T-helper 1 cell treated with Interleukin-12 subunit alpha and Interleukin-12 subunit beta and Interleukin-4 antibody, amounts not matched to agents 30 μg/mL and 1 μg/mL, for 36 hours (primary cell): ENCODE measurements around the gene CDK6.
A peak's percentile ranks its signal among the peaks of the same experiment; 100 is the strongest.

Source experiments
- H3K27ac Mint-ChIP-seq: one replicate; pipeline ENCODE4 v1.8.0; 2021; ENCODE audit warnings: mild to moderate bottlenecking, mixed read lengths
- H3K27me3 Mint-ChIP-seq: one replicate; pipeline ENCODE4 v1.8.0; 2021; ENCODE audit warnings: low read depth, mixed read lengths
- H3K36me3 Mint-ChIP-seq: one replicate; pipeline ENCODE4 v1.8.0; 2021; ENCODE audit warnings: low read depth, mixed read lengths
- H3K4me1 Mint-ChIP-seq: one replicate; pipeline ENCODE4 v1.8.0; 2021; ENCODE audit warnings: low read depth, mixed read lengths
- H3K4me3 Mint-ChIP-seq: one replicate; pipeline ENCODE4 v1.8.0; 2021; ENCODE audit warnings: mild to moderate bottlenecking, moderate library complexity, mixed read lengths
- H3K9me3 Mint-ChIP-seq: one replicate; pipeline ENCODE4 v1.8.0; 2021; ENCODE audit warnings: mixed read lengths

Gene CDK6

GRCh38 chr7:92693519-92693918 is 142.9 kb downstream of the CDK6 start:
- Mint-ChIP-seq H3K27me3 (no peaks in the 10 kb centered on the region), H3K9me3 (peaks cover 19% of the 10 kb centered on the region), H3K36me3 (peaks cover 45% of the 10 kb centered on the region), H3K27ac (no peak overlapping the region), H3K4me1 (peaks cover 61% of the 10 kb centered on the region), H3K4me3 (no peak overlapping the region)

- Mint-ChIP-seq H3K4me1 (peaks cover 65% of the 10 kb centered on the region), H3K36me3 (peaks cover 58% of the 10 kb centered on the region), H3K27ac (peak overlapping the region; percentile 53), H3K9me3 (peaks cover 20% of the 10 kb centered on the region), H3K4me3 (peak overlapping the region; percentile 18), H3K27me3 (no peaks in the 10 kb centered on the region)
Observed at GRCh38 chr7:92691578-92691977, 144.8 kb downstream of the CDK6 start.

GRCh38 chr7:92685136-92686042 is 151.0 kb downstream of the CDK6 start:
- H3K27me3 Mint-ChIP-seq = no peaks in the 10 kb centered on the region
- H3K4me1 Mint-ChIP-seq = peaks cover 85% of the 10 kb centered on the region
- peak overlapping the region; percentile 52 for H3K4me3 Mint-ChIP-seq
- peaks cover 59% of the 10 kb centered on the region for H3K36me3 Mint-ChIP-seq
- H3K27ac Mint-ChIP-seq = peak overlapping the region; percentile 93
- H3K9me3 Mint-ChIP-seq = peaks cover 13% of the 10 kb centered on the region

GRCh38 chr7:92684274-92684673 is 152.1 kb downstream of the CDK6 start:
- H3K36me3 Mint-ChIP-seq = peaks cover 49% of the 10 kb centered on the region
- peak overlapping the region; percentile 93 for H3K27ac Mint-ChIP-seq

GRCh38 chr7:92682903-92683539 is 153.4 kb downstream of the CDK6 start:
- H3K9me3 Mint-ChIP-seq = no peaks in the 10 kb centered on the region
- peaks cover 47% of the 10 kb centered on the region for H3K36me3 Mint-ChIP-seq
- peak overlapping the region; percentile 93 for H3K27ac Mint-ChIP-seq
- peaks cover 76% of the 10 kb centered on the region for H3K4me1 Mint-ChIP-seq
- peak overlapping the region; percentile 16 for H3K4me3 Mint-ChIP-seq
- no peaks in the 10 kb centered on the region for H3K27me3 Mint-ChIP-seq

More at GRCh38 chr7:92684274-92684673, 152.1 kb downstream of the CDK6 start:
- Mint-ChIP-seq H3K9me3 (peaks cover 4% of the 10 kb centered on the region), H3K4me3 (peak overlapping the region; percentile 42), H3K4me1 (peaks cover 75% of the 10 kb centered on the region), H3K27me3 (no peaks in the 10 kb centered on the region)

- Mint-ChIP-seq H3K27ac (peak overlapping the region; percentile 82), H3K4me3 (no peak overlapping the region), H3K9me3 (no peaks in the 10 kb centered on the region), H3K4me1 (peaks cover 73% of the 10 kb centered on the region), H3K27me3 (no peaks in the 10 kb centered on the region), H3K36me3 (peaks cover 41% of the 10 kb centered on the region)
Observed at GRCh38 chr7:92682330-92682729, 154.0 kb downstream of the CDK6 start.

GRCh38 chr7:92681633-92682032 is 154.7 kb downstream of the CDK6 start:
- H3K36me3 Mint-ChIP-seq = peaks cover 40% of the 10 kb centered on the region
- peaks cover 67% of the 10 kb centered on the region for H3K4me1 Mint-ChIP-seq
- H3K27me3 Mint-ChIP-seq = no peaks in the 10 kb centered on the region
- peak overlapping the region; percentile 82 for H3K27ac Mint-ChIP-seq
- H3K9me3 Mint-ChIP-seq = no peaks in the 10 kb centered on the region
- peak overlapping the region; percentile 20 for H3K4me3 Mint-ChIP-seq

GRCh38 chr7:92680442-92680841 is 155.9 kb downstream of the CDK6 start:
- H3K27me3 Mint-ChIP-seq = no peaks in the 10 kb centered on the region
- no peaks in the 10 kb centered on the region for H3K9me3 Mint-ChIP-seq
- peak overlapping the region; percentile 82 for H3K27ac Mint-ChIP-seq
- H3K36me3 Mint-ChIP-seq = peaks cover 38% of the 10 kb centered on the region
- peaks cover 57% of the 10 kb centered on the region for H3K4me1 Mint-ChIP-seq
- no peak overlapping the region for H3K4me3 Mint-ChIP-seq

GRCh38 chr7:92678291-92678920 is 158.0 kb downstream of the CDK6 start:
- Mint-ChIP-seq H3K9me3 (peaks cover 4% of the 10 kb centered on the region), H3K4me1 (peaks cover 44% of the 10 kb centered on the region), H3K36me3 (peaks cover 39% of the 10 kb centered on the region), H3K4me3 (no peak overlapping the region), H3K27me3 (no peaks in the 10 kb centered on the region), H3K27ac (peak overlapping the region; percentile 47)

GRCh38 chr7:92674379-92674778 is 162.0 kb downstream of the CDK6 start:
- Mint-ChIP-seq H3K36me3 (peaks cover 56% of the 10 kb centered on the region), H3K4me3 (no peak overlapping the region), H3K27me3 (no peaks in the 10 kb centered on the region), H3K9me3 (peaks cover 4% of the 10 kb centered on the region), H3K4me1 (peaks cover 48% of the 10 kb centered on the region), H3K27ac (no peak overlapping the region)

- Mint-ChIP-seq H3K27me3 (no peaks in the 10 kb centered on the region), H3K4me3 (peak overlapping the region; percentile 34), H3K4me1 (peaks cover 47% of the 10 kb centered on the region), H3K36me3 (peaks cover 57% of the 10 kb centered on the region), H3K9me3 (peaks cover 4% of the 10 kb centered on the region), H3K27ac (peak overlapping the region; percentile 58)
Observed at GRCh38 chr7:92671505-92672169, 164.7 kb downstream of the CDK6 start.

GRCh38 chr7:92670204-92670851 is 166.0 kb downstream of the CDK6 start:
- Mint-ChIP-seq H3K27me3 (no peaks in the 10 kb centered on the region), H3K4me1 (peaks cover 57% of the 10 kb centered on the region), H3K9me3 (peaks cover 4% of the 10 kb centered on the region), H3K27ac (peak overlapping the region; percentile 58), H3K36me3 (peaks cover 61% of the 10 kb centered on the region), H3K4me3 (peak overlapping the region; percentile 36)

GRCh38 chr7:92669616-92670165 is 166.7 kb downstream of the CDK6 start:
- Mint-ChIP-seq H3K36me3 (peaks cover 64% of the 10 kb centered on the region), H3K4me1 (peaks cover 62% of the 10 kb centered on the region), H3K27ac (peak overlapping the region; percentile 58), H3K4me3 (no peak overlapping the region), H3K27me3 (no peaks in the 10 kb centered on the region), H3K9me3 (peaks cover 4% of the 10 kb centered on the region)
